Neuronal stem cell (in vitro differentiated cells): ENCODE results near the gene VSIR.

Source experiments
- DNase-seq: peaks from one replicate; pipeline ENCODE4 v3.0.0-alpha.2; 2013; ENCODE audit warnings: low spot score
- H2AFZ ChIP-seq: one replicate; pipeline ENCODE4 v1.6.1; 2013; ENCODE audit warnings: mild to moderate bottlenecking, low read length, inconsistent platforms
- H2AK5ac ChIP-seq: 2 replicates; pipeline ENCODE4 v1.6.1; 2013; ENCODE audit warnings: low read depth, mild to moderate bottlenecking, inconsistent platforms, low read length, moderate library complexity, mixed read lengths
- H2BK120ac ChIP-seq: 2 replicates; pipeline ENCODE4 v1.6.1; 2013; ENCODE audit warnings: low read depth, mild to moderate bottlenecking, inconsistent platforms, low read length, moderate library complexity, mixed read lengths
- H2BK12ac ChIP-seq: one replicate; pipeline ENCODE4 v1.6.1; 2013; ENCODE audit warnings: low read length, inconsistent platforms
- H2BK15ac ChIP-seq: 2 replicates; pipeline ENCODE4 v1.6.1; 2013; ENCODE audit warnings: mild to moderate bottlenecking, low read length, inconsistent platforms, mixed read lengths
- H2BK5ac ChIP-seq: one replicate; pipeline ENCODE4 v1.6.1; 2013; ENCODE audit warnings: inconsistent platforms, mild to moderate bottlenecking, low read length, moderate library complexity
- H3K14ac ChIP-seq: one replicate; pipeline ENCODE4 v1.6.1; 2013; ENCODE audit warnings: low read length, inconsistent platforms
- H3K18ac ChIP-seq: 2 replicates; pipeline ENCODE4 v1.6.1; 2013; ENCODE audit warnings: low read length, inconsistent platforms
- H3K23ac ChIP-seq: 2 replicates; pipeline ENCODE4 v1.6.1; 2013; ENCODE audit warnings: low read depth, mild to moderate bottlenecking, mixed read lengths, low read length, inconsistent platforms; ENCODE audit not compliant: poor library complexity
- H3K27ac ChIP-seq: replicated peaks from 3 replicates; pipeline ENCODE4 v1.5.1; 2013; ENCODE audit warnings: low read length, inconsistent platforms
- H3K27me3 ChIP-seq, 3 experiments: 2 replicates each; pipeline ENCODE4 v1.6.1; 2013; ENCODE audit warnings: low read length in 3 of 3, mild to moderate bottlenecking in 2 of 3, inconsistent platforms in 1 of 3, low read depth in 1 of 3, mixed read lengths in 1 of 3, moderate library complexity in 1 of 3; ENCODE audit not compliant: control insufficient read depth in 3 of 3, insufficient read depth in 3 of 3
- H3K36me3 ChIP-seq, 2 donors: replicated peaks in 1 of 2; 2 replicates each; pipeline ENCODE4 v1.6.1; 2013; ENCODE audit warnings: low read length in 2 of 2; ENCODE audit not compliant: control insufficient read depth in 2 of 2, insufficient read depth in 2 of 2
- H3K4ac ChIP-seq: 2 replicates; pipeline ENCODE4 v1.6.1; 2013; ENCODE audit warnings: inconsistent platforms, mild to moderate bottlenecking, low read length, moderate library complexity
- H3K4me1 ChIP-seq, 2 donors: 1 replicate in 1 of 2; 2 replicates in 1 of 2; pipeline ENCODE4 v1.6.1; 2013; ENCODE audit warnings: low read length in 2 of 2, low read depth in 1 of 2; ENCODE audit not compliant: control insufficient read depth in 2 of 2, insufficient read depth in 1 of 2
- H3K4me2 ChIP-seq: one replicate; pipeline ENCODE4 v1.6.1; 2013; ENCODE audit warnings: mild to moderate bottlenecking, low read length, inconsistent platforms; ENCODE audit not compliant: insufficient read depth, poor library complexity, severe bottlenecking
- H3K4me3 ChIP-seq, 2 donors: 2 replicates each; pipeline ENCODE4 v1.5.1; 2013; ENCODE audit warnings: low read length in 2 of 2, mild to moderate bottlenecking in 2 of 2, inconsistent platforms in 1 of 2, moderate library complexity in 1 of 2
- H3K79me1 ChIP-seq: one replicate; pipeline ENCODE4 v1.6.1; 2013; ENCODE audit warnings: low read depth, mild to moderate bottlenecking, inconsistent platforms, low read length, moderate library complexity
- H3K9ac ChIP-seq: one replicate; pipeline ENCODE4 v1.6.1; 2013; ENCODE audit warnings: mild to moderate bottlenecking, low read depth, low read length, inconsistent platforms; ENCODE audit not compliant: poor library complexity
- H3K9me3 ChIP-seq, 2 donors: replicated peaks in 1 of 2; 2 replicates each; pipeline versions ENCODE3 to v1.6.1; 2013; ENCODE audit warnings: low read length in 2 of 2, mild to moderate bottlenecking in 2 of 2, inconsistent platforms in 1 of 2, low read depth in 1 of 2, mixed read lengths in 1 of 2, moderate library complexity in 1 of 2; ENCODE audit not compliant: control insufficient read depth in 2 of 2, insufficient read depth in 1 of 2
- H4K8ac ChIP-seq: one replicate; pipeline ENCODE4 v1.6.1; 2013; ENCODE audit warnings: low read depth, mild to moderate bottlenecking, inconsistent platforms, low read length, moderate library complexity
- H4K91ac ChIP-seq: one replicate; pipeline ENCODE4 v1.6.1; 2013; ENCODE audit warnings: low read length, low read depth, mild to moderate bottlenecking, inconsistent platforms; ENCODE audit not compliant: poor library complexity
- WGBS, 2 donors: extraction: QIAGEN DNeasy Blood & Tissue Kit; methylation state at CpG; one replicate each; pipeline ENCODE4 v1.1.7; 2013; ENCODE audit warnings: missing lambda C conversion rate in 2 of 2, mixed read lengths in 1 of 2; ENCODE audit not compliant: insufficient read length in 2 of 2, insufficient replicate concordance in 1 of 2; ENCODE audit errors: extremely low coverage in 2 of 2; 5-methylcytosine and 5-hydroxymethylcytosine counted together

Gene VSIR

GRCh38 chr10:71774916-71775702, 1.8 kb upstream of the VSIR start:
- Histone ChIP-seq H3K14ac (no peak overlapping the region), H3K4me1 (peaks cover 2 to 3% of the 10 kb centered on the region in 2 donors), H3K9ac (peak overlapping the region; percentile 44), H3K4me3 (no peak overlapping the region), H2BK12ac (no peak overlapping the region), H2AK5ac (no peak overlapping the region), H3K23ac (peak overlapping the region; percentile 9), H3K27me3 (peaks cover 0 to 61% (median 18%) of the 10 kb centered on the region in 3 experiments), H2BK15ac (peak overlapping the region; percentile 55), H3K4ac (no peak overlapping the region), H2BK5ac (no peak overlapping the region), H3K4me2 (no peak overlapping the region), H3K9me3 (no peaks in the 10 kb centered on the region), H4K91ac (no peak overlapping the region), H3K27ac (no peak overlapping the region), H3K79me1 (no peaks in the 10 kb centered on the region), H3K36me3 (no peaks in the 10 kb centered on the region), H3K18ac (no peak overlapping the region), H2AFZ (no peak overlapping the region), H4K8ac (no peak overlapping the region), H2BK120ac (no peak overlapping the region)
- no CpG with 5 or more reads among the region's 3 CpGs for WGBS, 2 donors
- no peak for DNase-seq

- Histone ChIP-seq H2BK12ac (peak overlapping the region; percentile 14), H2BK120ac (no peak overlapping the region), H2AFZ (no peak overlapping the region), H3K36me3 (no peaks in the 10 kb centered on the region), H3K27me3 (peaks cover 0 to 59% (median 18%) of the 10 kb centered on the region in 3 experiments), H3K18ac (peak overlapping the region; percentile 39), H2AK5ac (peak overlapping the region; percentile 20), H2BK5ac (no peak overlapping the region), H3K4ac (no peak overlapping the region), H3K4me3 (peak overlapping the region in 1 of 2 donors; percentile 78), H3K23ac (peak overlapping the region; percentile 12), H4K8ac (no peak overlapping the region), H3K27ac (no peak overlapping the region), H3K14ac (no peak overlapping the region), H4K91ac (no peak overlapping the region), H3K79me1 (no peaks in the 10 kb centered on the region), H3K4me1 (peaks cover 2 to 3% of the 10 kb centered on the region in 2 donors), H3K9me3 (no peaks in the 10 kb centered on the region), H2BK15ac (no peak overlapping the region), H3K9ac (no peak overlapping the region), H3K4me2 (peak overlapping the region; percentile 68)
- no CpG with 5 or more reads among the region's 4 CpGs for WGBS, 2 donors
- no peak for DNase-seq
Measured at GRCh38 chr10:71772832-71773220, 494 bp downstream of the VSIR start.

GRCh38 chr10:71771821-71772617, 1.3 kb downstream of the VSIR start:
- H2AK5ac ChIP-seq: peak overlapping the region; percentile 69
- no peak overlapping the region for H2BK5ac ChIP-seq
- H3K27ac ChIP-seq: no peak overlapping the region
- no peak overlapping the region for H3K4me2 ChIP-seq
- H3K27me3 ChIP-seq: peaks cover 0 to 59% (median 18%) of the 10 kb centered on the region in 3 experiments
- H3K79me1 ChIP-seq: no peaks in the 10 kb centered on the region
- no peak overlapping the region for H3K9ac ChIP-seq
- H3K4me3 ChIP-seq: no peak overlapping the region
- no CpG with 5 or more reads among the region's 2 CpGs for WGBS, 2 donors
- peak overlapping the region; percentile 5 for H3K23ac ChIP-seq
- no peak overlapping the region for H2BK15ac ChIP-seq
- DNase-seq: no peak
- H3K4me1 ChIP-seq: peaks cover 4 to 8% of the 10 kb centered on the region in 2 donors
- peak overlapping the region; percentile 6 for H3K14ac ChIP-seq
- H3K4ac ChIP-seq: no peak overlapping the region
- no peaks in the 10 kb centered on the region for H3K9me3 ChIP-seq
- no peak overlapping the region for H3K18ac ChIP-seq
- no peak overlapping the region for H4K8ac ChIP-seq
- H2AFZ ChIP-seq: no peak overlapping the region
- no peak overlapping the region for H2BK12ac ChIP-seq
- no peaks in the 10 kb centered on the region for H3K36me3 ChIP-seq
- H4K91ac ChIP-seq: no peak overlapping the region
- H2BK120ac ChIP-seq: no peak overlapping the region

- H3K14ac ChIP-seq: no peak overlapping the region
- no peak overlapping the region for H3K4ac ChIP-seq
- H3K4me1 ChIP-seq: peaks cover 4 to 8% of the 10 kb centered on the region in 2 donors
- no peaks in the 10 kb centered on the region for H3K79me1 ChIP-seq
- no CpG with 5 or more reads among the region's 2 CpGs for WGBS, 2 donors
- no peak overlapping the region for H2AFZ ChIP-seq
- no peak overlapping the region for H4K91ac ChIP-seq
- no peak overlapping the region for H3K9ac ChIP-seq
- peaks cover 0 to 56% (median 18%) of the 10 kb centered on the region in 3 experiments for H3K27me3 ChIP-seq
- no peak for DNase-seq
- no peak overlapping the region for H2BK12ac ChIP-seq
- H2BK120ac ChIP-seq: no peak overlapping the region
- H3K4me3 ChIP-seq: no peak overlapping the region
- H3K27ac ChIP-seq: no peak overlapping the region
- H2BK5ac ChIP-seq: no peak overlapping the region
- no peak overlapping the region for H3K18ac ChIP-seq
- no peak overlapping the region for H3K23ac ChIP-seq
- no peak overlapping the region for H4K8ac ChIP-seq
- no peak overlapping the region for H2BK15ac ChIP-seq
- no peak overlapping the region for H2AK5ac ChIP-seq
- H3K4me2 ChIP-seq: no peak overlapping the region
- no peaks in the 10 kb centered on the region for H3K36me3 ChIP-seq
- H3K9me3 ChIP-seq: no peaks in the 10 kb centered on the region
Measured at GRCh38 chr10:71771204-71771603, 2.1 kb downstream of the VSIR start.
